HepG2 (cell line): ENCODE results near the gene KCNMA1.

ENCODE experiments used
- ASH2L ChIP-seq: fragments of 300-600, 200-600 bp; sonication (generic); IDR thresholded peaks from 2 replicates; pipeline ENCODE4 v1.7.0; 2017; ENCODE audit warnings: low read depth, mild to moderate bottlenecking, moderate library complexity, mixed read lengths, low read length; ENCODE audit not compliant: insufficient read length
- ATF3 ChIP-seq: sonication (generic); formaldehyde crosslinking; IDR thresholded peaks from 2 replicates; pipeline ENCODE4 v1.4.0; 2020; ENCODE audit warnings: missing genetic modification reagents
- CTCF ChIP-seq: sonication (generic); formaldehyde crosslinking; IDR thresholded peaks from 2 replicates; pipeline ENCODE4 v1.5.0; 2020; ENCODE audit warnings: mild to moderate bottlenecking, missing genetic modification reagents, moderate library complexity
- HNRNPK ChIP-seq: fragments of 200-400 bp; formaldehyde crosslinking; IDR thresholded peaks from 2 replicates; pipeline ENCODE4 v1.6.1; 2018; ENCODE audit warnings: low read length, low read depth, moderate library complexity, mild to moderate bottlenecking; ENCODE audit not compliant: poor library complexity, severe bottlenecking
- HNRNPL ChIP-seq: fragments of 200-400 bp; formaldehyde crosslinking; IDR thresholded peaks from 2 replicates; pipeline ENCODE4 v1.6.1; 2017; ENCODE audit warnings: mild to moderate bottlenecking, low read depth, low read length
- KDM5B ChIP-seq: sonication (generic); formaldehyde crosslinking; IDR thresholded peaks from 2 replicates; pipeline ENCODE4 v1.4.0; 2020; ENCODE audit warnings: missing genetic modification reagents, mild to moderate bottlenecking, borderline replicate concordance
- POLR2AphosphoS5 ChIP-seq: IDR thresholded peaks from 2 replicates; pipeline ENCODE4 v1.6.1; 2012; ENCODE audit warnings: low read depth, low read length
- RBFOX2 ChIP-seq: fragments of 200-400 bp; formaldehyde crosslinking; IDR thresholded peaks from 2 replicates; pipeline ENCODE4 v1.6.1; 2017; ENCODE audit warnings: low read depth, mild to moderate bottlenecking, low read length
- XBP1 ChIP-seq: sonication (generic); formaldehyde crosslinking; IDR thresholded peaks from 2 replicates; pipeline ENCODE4 v1.5.0; 2020; ENCODE audit warnings: missing genetic modification reagents
- ZFP36 ChIP-seq: fragments of 150-350 bp; IDR thresholded peaks from 2 replicates; pipeline ENCODE4 v1.6.1; 2018; ENCODE audit warnings: borderline replicate concordance, low read length, low read depth; ENCODE audit not compliant: partially characterized antibody
- ZNF18 ChIP-seq: sonication (generic); formaldehyde crosslinking; IDR thresholded peaks from 2 replicates; pipeline ENCODE4 v1.8.0; 2022; ENCODE audit warnings: mild to moderate bottlenecking, missing genetic modification reagents; ENCODE audit not compliant: insufficient replicate concordance
- ZNF207 ChIP-seq: fragments of 450-650 bp; IDR thresholded peaks from 2 replicates; pipeline ENCODE4 v1.6.1; 2016; ENCODE audit warnings: antibody characterized with exemption, borderline replicate concordance
- ZNF431 ChIP-seq: sonication (generic); formaldehyde crosslinking; IDR thresholded peaks from 2 replicates; pipeline ENCODE4 v1.9.0; 2022; ENCODE audit warnings: missing genetic modification reagents, low read depth, mild to moderate bottlenecking, borderline replicate concordance
- ZNF558 ChIP-seq: sonication (generic); formaldehyde crosslinking; IDR thresholded peaks from 2 replicates; pipeline ENCODE4 v1.9.0; 2022; ENCODE audit warnings: mild to moderate bottlenecking, missing genetic modification reagents, borderline replicate concordance

DNA sequence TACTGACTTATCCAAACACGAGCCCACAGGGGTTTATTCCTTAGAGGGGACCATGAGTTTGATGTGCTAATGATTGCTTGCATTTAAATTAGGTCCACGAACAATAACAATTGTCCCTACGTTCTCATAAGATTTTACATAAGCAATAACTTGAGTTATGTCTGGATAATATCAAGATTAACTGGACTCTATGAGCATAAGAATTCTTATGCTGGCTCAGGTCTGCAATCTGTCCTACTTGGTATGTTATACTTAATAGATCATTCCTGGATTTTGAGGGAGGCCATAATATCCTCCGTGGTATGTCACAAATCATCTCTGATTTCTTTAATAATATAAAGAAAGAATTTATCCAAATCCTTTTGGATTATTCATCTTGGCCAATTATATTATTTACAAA lies 552.3 kb downstream of the KCNMA1 start:
- no peak for TF ChIP-seq ASH2L
- no peak for TF ChIP-seq ZNF558 (CRISPR knock-in tag)
- TF ChIP-seq HNRNPL = no peak
- TF ChIP-seq ATF3 (CRISPR knock-in tag) = no peak
- TF ChIP-seq POLR2AphosphoS5 = no peak
- no peak for TF ChIP-seq HNRNPK
- TF ChIP-seq ZNF207 = no peak
- no peak for TF ChIP-seq ZFP36
- TF ChIP-seq RBFOX2 = no peak
- no peak for TF ChIP-seq ZNF431
- TF ChIP-seq CTCF (CRISPR knock-in tag) = no peak
- no peak for TF ChIP-seq XBP1
- TF ChIP-seq ZNF18 (CRISPR knock-in tag) = no peak
- TF ChIP-seq KDM5B (CRISPR knock-in tag) = no peak
